OCI-LY3 (cell line): ENCODE results near the gene FAM163B.

Source experiments
- H2AFZ ChIP-seq: fragments of 200-600, 300-600 bp; shearing (Covaris generic); 2 replicates; pipeline ENCODE4 v1.6.0; 2014; ENCODE audit warnings: antibody characterized with exemption, low read depth, low read length
- H3K27ac ChIP-seq: fragments of 200-600, 300-600 bp; sonication (generic); 2 replicates; pipeline ENCODE4 v1.5.1; 2014; ENCODE audit warnings: mild to moderate bottlenecking, low read length, moderate library complexity, mixed read lengths
- H3K27me3 ChIP-seq: fragments of 200-600, 300-600 bp; sonication (generic); 2 replicates; pipeline ENCODE4 v1.6.1; 2014; ENCODE audit warnings: low read depth, low read length, mixed read lengths
- H3K36me3 ChIP-seq: fragments of 200-600, 300-600 bp; sonication (generic); replicated peaks from 2 replicates; pipeline ENCODE3; 2014; ENCODE audit warnings: low read depth, low read length, mixed read lengths
- H3K4me1 ChIP-seq: fragments of 300-600, 200-600 bp; sonication (generic); 2 replicates; pipeline ENCODE4 v1.6.1; 2014; ENCODE audit warnings: low read length, mixed read lengths
- H3K4me2 ChIP-seq: fragments of 200-600, 300-600 bp; sonication (generic); 2 replicates; pipeline ENCODE4 v1.6.1; 2014; ENCODE audit warnings: low read length, mixed read lengths
- H3K4me3 ChIP-seq: fragments of 300-600, 200-600 bp; sonication (generic); 2 replicates; pipeline ENCODE4 v1.5.1; 2014; ENCODE audit warnings: antibody characterized with exemption, mild to moderate bottlenecking, low read length, moderate library complexity
- H3K79me2 ChIP-seq: fragments of 300-600, 200-600 bp; shearing (Covaris generic); 2 replicates; pipeline ENCODE4 v1.6.1; 2014; ENCODE audit warnings: mild to moderate bottlenecking, low read length, mixed read lengths
- H3K9ac ChIP-seq: fragments of 300-600, 200-600 bp; shearing (Covaris generic); 2 replicates; pipeline ENCODE4 v1.6.0; 2014; ENCODE audit warnings: mild to moderate bottlenecking, low read length, moderate library complexity
- H3K9me3 ChIP-seq: fragments of 200-600, 300-600 bp; shearing (Covaris generic); 2 replicates; pipeline ENCODE4 v1.6.1; 2014; ENCODE audit warnings: low read length, mixed read lengths; ENCODE audit not compliant: insufficient read depth
- H4K20me1 ChIP-seq: fragments of 200-600, 300-600 bp; sonication (generic); 2 replicates; pipeline ENCODE4 v1.6.1; 2016; ENCODE audit warnings: low read length, mixed read lengths; ENCODE audit not compliant: insufficient read depth
- CTCF ChIP-seq: fragments of 200-600, 300-600 bp; sonication (generic); IDR thresholded peaks from 2 replicates; pipeline ENCODE4 v1.5.1; 2014; ENCODE audit warnings: antibody characterized with exemption, low read length, low read depth
- EZH2phosphoT487 ChIP-seq: fragments of 200-600 bp; shearing (Covaris generic); IDR thresholded peaks from 2 replicates; pipeline ENCODE4 v1.6.1; 2018; ENCODE audit warnings: antibody characterized with exemption, mixed run types, low read depth

Gene FAM163B

GRCh38 chr9:133635533-133636531, 26.6 kb upstream of the FAM163B start, which contains the start of gene DBH:
TSS of gene DBH (plus strand) at chr9:133636363. CDS start at chr9:133636372, 9 bp downstream.
- no peaks in the 10 kb centered on the region for H3K4me1 ChIP-seq
- TF ChIP-seq CTCF (no peak), EZH2phosphoT487 (no peak)
- H3K27me3 ChIP-seq = peaks cover 11% of the 10 kb centered on the region; the same call in 1 of the 2 replicates

GRCh38 chr9:133635098-133635497, 25.9 kb upstream of the FAM163B start:
- Histone ChIP-seq H3K79me2 (no peaks in the 10 kb centered on the region), H2AFZ (no peak overlapping the region), H4K20me1 (no peaks in the 10 kb centered on the region), H3K9ac (no peak overlapping the region), H3K9me3 (no peaks in the 10 kb centered on the region), H3K27ac (no peak overlapping the region), H3K4me3 (no peak overlapping the region), H3K4me1 (no peaks in the 10 kb centered on the region), H3K4me2 (no peak overlapping the region), H3K36me3 (no peaks in the 10 kb centered on the region), H3K27me3 (peaks cover 11% of the 10 kb centered on the region; the same call in 1 of the 2 replicates)
- TF ChIP-seq EZH2phosphoT487 (no peak), CTCF (no peak)

More at GRCh38 chr9:133635533-133636531, 26.6 kb upstream of the FAM163B start, which contains the start of gene DBH:
- Histone ChIP-seq H3K79me2 (no peaks in the 10 kb centered on the region), H3K9me3 (no peaks in the 10 kb centered on the region), H3K4me2 (no peak within 1 kb of the TSS), H4K20me1 (no peaks in the 10 kb centered on the region), H3K27ac (no peak within 1 kb of the TSS), H2AFZ (no peak within 1 kb of the TSS), H3K4me3 (no peak within 1 kb of the TSS), H3K36me3 (no peaks in the 10 kb centered on the region), H3K9ac (no peak within 1 kb of the TSS)

- no peak overlapping the region for H3K9ac ChIP-seq
- no peaks in the 10 kb centered on the region for H3K9me3 ChIP-seq
- H3K4me2 ChIP-seq = no peak overlapping the region
- H4K20me1 ChIP-seq = no peaks in the 10 kb centered on the region
- no peak overlapping the region for H3K27ac ChIP-seq
- peaks cover 3% of the 10 kb centered on the region; the same call in 1 of the 2 replicates for H3K27me3 ChIP-seq
- no peaks in the 10 kb centered on the region for H3K79me2 ChIP-seq
- H3K36me3 ChIP-seq = no peaks in the 10 kb centered on the region
- no peak overlapping the region for H3K4me3 ChIP-seq
- H3K4me1 ChIP-seq = no peaks in the 10 kb centered on the region
- no peak overlapping the region for H2AFZ ChIP-seq
- TF ChIP-seq EZH2phosphoT487 (no peak), CTCF (no peak)
Observed at GRCh38 chr9:133634081-133634691, 25.0 kb upstream of the FAM163B start.

- Histone ChIP-seq H3K4me3 (no peak overlapping the region), H3K4me1 (no peaks in the 10 kb centered on the region), H3K27ac (no peak overlapping the region), H3K4me2 (no peak overlapping the region), H2AFZ (no peak overlapping the region), H4K20me1 (no peaks in the 10 kb centered on the region), H3K27me3 (0 out of 2 replicates have a peak, but pooled peaks cover 3% of the 10 kb centered on the region), H3K36me3 (no peaks in the 10 kb centered on the region), H3K9me3 (no peaks in the 10 kb centered on the region), H3K9ac (no peak overlapping the region), H3K79me2 (no peaks in the 10 kb centered on the region)
- no peak for TF ChIP-seq EZH2phosphoT487
- TF ChIP-seq CTCF = no peak
Observed at GRCh38 chr9:133633681-133634080, 24.5 kb upstream of the FAM163B start.
